GM12872 (cell line): ENCODE data around the gene INF2.

ENCODE experiments used
- CTCF ChIP-seq: IDR thresholded peaks from 3 replicates; pipeline ENCODE4 v1.5.1; 2011; ENCODE audit warnings: low read depth, mild to moderate bottlenecking, low read length, moderate library complexity; ENCODE audit not compliant: insufficient read depth

INF2 gene

GRCh38 chr14:104666981-104667380 lies 22.4 kb upstream of the INF2 start:
- no peak for TF ChIP-seq CTCF

DNA sequence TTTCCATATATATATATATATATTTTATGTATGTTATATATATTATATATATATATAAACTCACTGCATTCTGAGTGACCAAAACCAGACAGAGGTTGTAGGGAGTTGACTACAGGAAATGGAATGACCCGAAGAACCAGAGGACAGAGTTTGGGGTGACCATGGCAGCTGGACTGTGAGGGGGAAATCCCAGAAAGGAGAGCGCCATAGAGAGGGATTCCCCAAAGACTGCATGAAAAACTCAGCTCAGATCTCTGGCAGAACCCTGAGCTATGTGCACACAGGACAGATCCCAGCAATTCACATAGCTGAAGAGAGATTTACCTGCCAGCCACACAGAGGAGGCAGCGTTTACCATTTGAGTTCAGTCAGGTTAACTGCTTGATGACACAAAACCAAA lies 19.7 kb upstream of the INF2 start:
- no peak for TF ChIP-seq CTCF

GRCh38 chr14:104673481-104673880 lies 15.9 kb upstream of the INF2 start:
- no peak for TF ChIP-seq CTCF

DNA sequence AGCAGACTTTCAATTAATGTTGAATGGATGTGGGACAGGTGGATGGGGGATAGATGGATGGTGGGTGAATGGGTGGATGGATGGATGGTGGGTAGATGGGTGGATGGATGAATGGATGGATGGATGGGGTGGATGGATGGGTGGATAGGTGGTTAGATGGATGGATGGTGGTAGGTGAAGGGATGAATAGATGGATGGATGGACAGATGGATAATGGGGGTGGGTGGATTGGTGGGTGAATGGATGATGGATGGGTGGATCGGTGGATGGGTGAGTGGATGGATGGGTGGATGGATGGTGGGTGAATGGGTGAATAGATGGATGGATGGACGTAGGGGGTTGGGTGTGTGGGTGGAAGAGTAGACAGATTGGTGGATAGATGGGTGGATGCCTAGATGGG lies 14.0 kb upstream of the INF2 start:
- TF ChIP-seq CTCF = no peak

- TF ChIP-seq CTCF = no peak
Measured at GRCh38 chr14:104676130-104676693, 13.2 kb upstream of the INF2 start.

DNA sequence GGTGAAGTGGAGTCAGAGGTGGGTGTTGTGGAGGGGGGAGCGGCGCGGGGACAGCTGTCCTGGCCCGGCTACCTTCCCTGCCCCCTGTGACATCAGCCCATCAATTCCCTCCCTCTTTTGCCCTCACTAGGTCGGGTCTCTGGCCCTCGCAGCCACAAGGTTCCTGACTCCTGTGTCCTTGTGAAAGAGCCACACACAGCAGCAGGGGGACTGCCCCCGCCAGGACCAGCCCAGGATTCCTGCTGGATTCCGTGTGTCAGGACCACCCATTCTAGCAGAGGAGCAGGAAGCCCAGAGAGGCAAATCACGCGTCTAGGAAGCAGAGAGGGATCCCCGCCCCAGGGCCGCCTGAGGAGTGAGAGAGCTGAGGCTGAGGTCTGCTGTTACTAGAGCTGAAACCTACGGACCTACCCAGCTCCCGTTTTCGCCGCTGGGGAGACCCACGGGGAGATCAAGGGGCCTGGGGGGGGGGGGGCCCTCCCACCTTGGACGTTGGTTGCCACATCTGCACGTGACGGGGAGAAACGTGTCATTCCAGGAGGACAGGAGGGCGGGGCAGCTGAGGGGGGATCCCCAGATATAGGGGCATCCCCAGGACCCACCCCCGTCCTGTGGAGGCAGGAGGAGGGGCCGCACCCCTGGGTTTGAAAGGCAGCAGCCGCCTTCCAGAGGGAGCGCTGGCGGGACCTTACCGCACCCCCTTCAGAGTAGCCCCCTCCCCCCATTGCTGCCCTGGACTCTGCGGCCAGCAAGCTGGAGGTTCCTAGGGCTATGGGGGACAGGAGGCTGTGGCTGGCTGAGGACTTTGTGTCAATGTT lies 12.5 kb upstream of the INF2 start:
- no peak for TF ChIP-seq CTCF

- no peak for TF ChIP-seq CTCF
Measured at GRCh38 chr14:104677512-104678332, 11.7 kb upstream of the INF2 start.
